ENCODE results near the gene FARP1.

Gene FARP1

DNA sequence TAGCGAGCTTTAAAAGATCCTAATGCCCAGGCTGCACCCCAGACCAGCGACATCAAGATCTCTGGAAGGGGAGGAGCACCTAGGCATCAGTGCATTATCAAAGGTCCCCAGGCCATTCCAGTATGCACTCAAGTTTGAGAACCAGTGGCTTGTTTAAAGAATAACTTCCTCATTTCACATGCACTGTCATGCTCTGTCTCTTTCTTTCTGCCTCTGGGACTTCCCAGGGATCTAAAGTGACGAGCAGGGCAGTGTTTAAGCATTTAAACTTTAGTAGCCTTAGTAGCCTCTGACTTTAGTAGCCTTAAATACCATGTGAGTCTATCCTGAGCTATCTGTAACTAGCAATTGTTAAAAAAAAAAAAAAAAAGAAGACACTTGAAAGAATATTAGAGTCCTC is 8.9 kb upstream of the FARP1 start:
- DNase-seq (ENCODE audit: low read depth in 2 of 2): no peak
- TF ChIP-seq, protein P1, sequence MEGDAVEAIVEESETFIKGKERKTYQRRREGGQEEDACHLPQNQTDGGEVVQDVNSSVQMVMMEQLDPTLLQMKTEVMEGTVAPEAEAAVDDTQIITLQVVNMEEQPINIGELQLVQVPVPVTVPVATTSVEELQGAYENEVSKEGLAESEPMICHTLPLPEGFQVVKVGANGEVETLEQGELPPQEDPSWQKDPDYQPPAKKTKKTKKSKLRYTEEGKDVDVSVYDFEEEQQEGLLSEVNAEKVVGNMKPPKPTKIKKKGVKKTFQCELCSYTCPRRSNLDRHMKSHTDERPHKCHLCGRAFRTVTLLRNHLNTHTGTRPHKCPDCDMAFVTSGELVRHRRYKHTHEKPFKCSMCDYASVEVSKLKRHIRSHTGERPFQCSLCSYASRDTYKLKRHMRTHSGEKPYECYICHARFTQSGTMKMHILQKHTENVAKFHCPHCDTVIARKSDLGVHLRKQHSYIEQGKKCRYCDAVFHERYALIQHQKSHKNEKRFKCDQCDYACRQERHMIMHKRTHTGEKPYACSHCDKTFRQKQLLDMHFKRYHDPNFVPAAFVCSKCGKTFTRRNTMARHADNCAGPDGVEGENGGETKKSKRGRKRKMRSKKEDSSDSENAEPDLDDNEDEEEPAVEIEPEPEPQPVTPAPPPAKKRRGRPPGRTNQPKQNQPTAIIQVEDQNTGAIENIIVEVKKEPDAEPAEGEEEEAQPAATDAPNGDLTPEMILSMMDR (IDR thresholded peaks at IDR 0.05; ENCODE audit: low read depth, low read length): no peak
- no peak overlapping the region for H3K4me3 ChIP-seq (replicated peaks in 1 of 2; ENCODE audit: low read depth in 2 of 2, low read length in 2 of 2)

DNA sequence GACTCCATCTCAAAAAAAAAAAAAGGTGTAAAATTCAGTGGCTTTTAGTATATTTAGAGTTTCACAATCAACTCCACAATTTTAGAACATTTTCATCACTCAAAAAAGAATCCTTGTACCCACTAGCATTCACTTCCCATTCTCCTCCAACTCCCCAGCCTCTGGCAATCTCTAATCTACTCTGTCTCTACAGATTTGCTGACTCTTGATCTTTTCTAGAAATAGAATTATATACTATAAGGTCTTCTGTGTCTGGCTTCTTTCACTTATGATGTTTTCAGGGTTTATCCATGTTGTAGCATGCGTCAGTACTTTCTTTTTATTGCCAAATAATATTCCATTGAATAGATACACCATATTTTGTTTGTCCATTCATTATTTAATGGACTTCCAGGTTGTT is 8.0 kb upstream of the FARP1 start:
- no peak overlapping the region for H3K4me3 ChIP-seq (replicated peaks in 1 of 2; ENCODE audit: low read depth in 2 of 2, low read length in 2 of 2)
- DNase-seq (ENCODE audit: low read depth in 2 of 2): no peak
- TF ChIP-seq, protein P1 (IDR thresholded peaks at IDR 0.05; ENCODE audit: low read depth, low read length): no peak

DNA sequence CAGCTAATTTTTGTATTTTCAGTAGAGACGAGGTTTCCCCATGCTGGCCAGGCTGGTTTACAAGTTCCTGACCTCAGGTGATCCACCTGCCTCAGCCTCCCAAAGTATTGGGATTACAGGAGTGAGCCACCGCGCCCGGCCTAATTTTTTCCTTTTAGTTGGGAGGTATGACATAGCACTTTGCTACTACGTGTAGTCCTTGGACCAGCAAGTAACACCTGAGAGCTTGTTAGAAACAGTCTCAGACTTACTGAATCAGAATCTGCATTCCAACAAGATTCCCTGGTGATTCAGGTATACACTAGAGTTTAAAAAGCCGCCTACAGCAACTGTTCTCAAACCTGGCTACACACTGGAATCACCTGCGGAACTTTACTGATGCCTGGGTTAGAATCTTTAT is 1.8 kb upstream of the FARP1 start:
- no peak overlapping the region for H3K4me3 ChIP-seq (replicated peaks in 1 of 2; ENCODE audit: low read depth in 2 of 2, low read length in 2 of 2)
- no peak for DNase-seq (ENCODE audit: low read depth in 2 of 2)
- TF ChIP-seq, protein P1 (IDR thresholded peaks at IDR 0.05; ENCODE audit: low read depth, low read length): no peak

GRCh38 chr13:98141509-98142379 is 1.1 kb upstream of the FARP1 start:
- no peak for DNase-seq (ENCODE audit: low read depth in 2 of 2)
- peak overlapping the region in 1 of 2 donors; percentile 62 for H3K4me3 ChIP-seq (replicated peaks in 1 of 2; ENCODE audit: low read depth in 2 of 2, low read length in 2 of 2)
- TF ChIP-seq, protein P1 (IDR thresholded peaks at IDR 0.05; ENCODE audit: low read depth, low read length): no peak

DNA sequence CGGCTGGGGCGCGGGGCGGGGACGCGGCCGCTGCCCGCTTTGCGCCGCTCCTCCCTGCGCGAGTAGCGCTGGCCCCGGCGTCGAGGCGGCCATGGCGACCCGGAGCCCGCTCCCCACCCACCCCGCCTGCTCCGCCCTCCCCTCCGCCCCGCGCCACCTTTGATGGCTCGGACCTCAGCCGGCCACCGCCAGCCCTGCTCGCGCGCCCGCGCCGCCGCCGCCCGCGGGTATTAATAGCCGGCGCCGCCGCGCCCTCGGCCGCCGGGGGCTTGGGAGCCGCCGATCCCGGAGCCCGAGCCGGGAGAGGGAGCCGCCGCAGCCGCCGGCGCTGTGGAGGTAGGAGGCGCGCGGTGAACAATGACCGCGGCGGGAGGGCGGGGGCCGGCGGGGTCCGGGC is 261 bp downstream of the FARP1 start:
- H3K4me3 ChIP-seq (replicated peaks in 1 of 2; ENCODE audit: low read depth in 2 of 2, low read length in 2 of 2): peak overlapping the region; percentile 55 to 62
- DNase-seq (ENCODE audit: low read depth in 2 of 2): peak in 1 of 2 donors; percentile 18
- TF ChIP-seq, protein P1 (IDR thresholded peaks at IDR 0.05; ENCODE audit: low read depth, low read length): no peak

DNA sequence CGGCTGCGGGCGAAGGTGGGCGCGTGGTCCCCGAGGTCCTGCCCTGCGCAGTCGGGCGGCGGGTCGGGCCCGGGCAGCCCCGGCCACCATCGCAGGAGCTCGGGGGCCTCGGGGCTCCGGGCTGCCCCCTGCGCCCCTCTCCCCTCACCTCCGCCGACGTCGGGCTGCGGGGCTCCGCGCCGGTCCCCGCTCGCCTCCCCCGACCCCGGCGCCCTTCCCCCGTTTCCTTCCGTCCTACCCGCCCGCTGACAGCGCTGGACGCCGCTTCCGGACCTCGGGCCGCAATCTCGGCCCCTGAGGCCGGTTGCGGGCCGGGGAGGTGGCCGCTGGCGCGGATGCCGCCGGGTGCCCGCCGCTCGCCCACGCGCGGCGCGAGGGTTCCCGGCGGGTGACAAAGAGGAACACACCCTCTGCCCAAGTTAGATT is 720 bp downstream of the FARP1 start:
- DNase-seq (ENCODE audit: low read depth in 2 of 2): no peak
- TF ChIP-seq, protein P1 (IDR thresholded peaks at IDR 0.05; ENCODE audit: low read depth, low read length): no peak
- peak overlapping the region; percentile 55 to 62 for H3K4me3 ChIP-seq (replicated peaks in 1 of 2; ENCODE audit: low read depth in 2 of 2, low read length in 2 of 2)
